Suprapubic skin (tissue), 4 donors: ENCODE results near the gene RASA3. TPM values are rescaled to one million over a fixed set of nuclear protein-coding genes. Genes with fewer than 3 reads are reported as not detected.

Experiments used
- DNase-seq, 2 donors: peaks; one replicate each; pipeline ENCODE4 v3.0.0-alpha.2; 2019; ENCODE audit warnings: low spot score in 2 of 2
- H3K27ac ChIP-seq: fragments of 200-600 bp; sonication (generic); one replicate; pipeline ENCODE4 v1.5.1; 2019
- H3K27me3 ChIP-seq: fragments of 200-600 bp; sonication (generic); one replicate; pipeline ENCODE4 v1.5.1; 2019
- H3K36me3 ChIP-seq: fragments of 200-600 bp; sonication (generic); one replicate; pipeline ENCODE4 v1.5.1; 2019
- H3K4me1 ChIP-seq: fragments of 200-600 bp; sonication (generic); one replicate; pipeline ENCODE4 v1.5.1; 2019
- H3K4me3 ChIP-seq: fragments of 200-600 bp; sonication (generic); one replicate; pipeline ENCODE4 v1.5.1; 2019; ENCODE audit warnings: mild to moderate bottlenecking
- H3K9me3 ChIP-seq: fragments of 200-600 bp; sonication (generic); one replicate; pipeline ENCODE4 v1.5.1; 2019
- CTCF ChIP-seq, 2 donors: fragments of 200-600 bp in 1 of 2; fragments of 450-650 bp in 1 of 2; sonication (generic) in 1 of 2; IDR thresholded peaks; one replicate each; pipeline ENCODE4 v1.5.1; 2016 to 2019; ENCODE audit warnings: antibody characterized with exemption in 2 of 2, mild to moderate bottlenecking in 1 of 2, moderate library complexity in 1 of 2
- EP300 ChIP-seq: sonication (generic); formaldehyde crosslinking; IDR thresholded peaks from one replicate; pipeline ENCODE4 v1.6.1; 2017; ENCODE audit warnings: antibody characterized with exemption
- POLR2A ChIP-seq, 2 donors: fragments of 450-650 bp; IDR thresholded peaks; one replicate each; pipeline ENCODE4 v1.6.1; 2017; ENCODE audit warnings: antibody characterized with exemption in 2 of 2, mild to moderate bottlenecking in 2 of 2, moderate library complexity in 2 of 2
- POLR2AphosphoS5 ChIP-seq, 3 donors: sonication (generic); formaldehyde crosslinking; IDR thresholded peaks; one replicate each; pipeline ENCODE4 v1.6.1; 2017; ENCODE audit warnings: antibody characterized with exemption in 3 of 3
- WGBS: methylation state at CpG from one replicate; pipeline ENCODE4 v1.1.5; 2018; 5-methylcytosine and 5-hydroxymethylcytosine counted together
- total RNA-seq, 4 donors: library from RNA; depleted of rRNA; stranded (reverse); fragments of >200 nt; gene quantifications; one replicate each; pipeline ENCODE4 v1.1.0, GENCODE V29; 2016

The RASA3 gene
- total RNA-seq, 4 donors from 2014 or later = 15.3 to 37.1 (median 16.4) TPM

DNA sequence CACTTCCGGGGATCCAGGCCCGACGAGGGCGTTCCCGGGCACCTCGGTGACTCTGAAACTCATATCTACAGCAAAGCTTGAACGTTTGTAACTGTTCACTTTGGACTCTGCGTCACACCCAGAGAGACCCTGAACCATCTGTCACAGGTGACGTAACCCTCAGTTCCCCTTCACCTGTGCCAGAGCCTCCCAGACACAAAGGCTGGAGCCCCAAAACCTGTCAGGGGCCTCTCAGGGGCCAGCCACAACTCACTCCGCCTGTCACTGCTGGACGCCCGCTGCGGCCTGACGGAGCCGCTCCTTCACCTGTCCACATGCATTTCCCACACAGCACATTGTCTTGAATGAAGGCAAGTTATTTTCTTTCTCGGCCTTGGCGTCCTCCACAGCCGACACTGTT is 8.0 kb downstream of the RASA3 start:
- Histone ChIP-seq H3K36me3 (no peaks in the 10 kb centered on the region), H3K27me3 (no peaks in the 10 kb centered on the region), H3K4me1 (peaks cover 28% of the 10 kb centered on the region), H3K9me3 (no peaks in the 10 kb centered on the region), H3K27ac (no peak overlapping the region), H3K4me3 (no peak overlapping the region)
- 94% methylated on average over 18 of the region's 18 CpGs for WGBS
- TF ChIP-seq POLR2A (IDR thresholded peaks at IDR 0.05) (no peak), POLR2AphosphoS5 (IDR thresholded peaks at IDR 0.05) (no peak), EP300 (no peak), CTCF (IDR thresholded peaks at IDR 0.05) (no peak)
- DNase-seq = no peak

GRCh38 chr13:114123876-114124275 is 8.5 kb downstream of the RASA3 start:
- no peak for DNase-seq
- Histone ChIP-seq H3K27ac (no peak overlapping the region), H3K27me3 (no peaks in the 10 kb centered on the region), H3K9me3 (no peaks in the 10 kb centered on the region), H3K36me3 (no peaks in the 10 kb centered on the region), H3K4me3 (no peak overlapping the region), H3K4me1 (peaks cover 29% of the 10 kb centered on the region)
- TF ChIP-seq POLR2AphosphoS5 (IDR thresholded peaks at IDR 0.05) (no peak), EP300 (no peak), CTCF (IDR thresholded peaks at IDR 0.05) (no peak), POLR2A (IDR thresholded peaks at IDR 0.05) (no peak)
- WGBS = 95% methylated on average over 13 of the region's 14 CpGs

- H3K27me3 ChIP-seq = no peaks in the 10 kb centered on the region
- TF ChIP-seq POLR2AphosphoS5 (IDR thresholded peaks at IDR 0.05) (no peak), EP300 (no peak), POLR2A (IDR thresholded peaks at IDR 0.05) (no peak), CTCF (IDR thresholded peaks at IDR 0.05) (no peak)
- H3K4me3 ChIP-seq = no peak overlapping the region
- H3K9me3 ChIP-seq = no peaks in the 10 kb centered on the region
- H3K27ac ChIP-seq = no peak overlapping the region
- no peak for DNase-seq
- H3K4me1 ChIP-seq = peaks cover 31% of the 10 kb centered on the region
- no peaks in the 10 kb centered on the region for H3K36me3 ChIP-seq
- WGBS = 76% methylated on average over 17 of the region's 17 CpGs
Observed at GRCh38 chr13:114123448-114123847, 9.0 kb downstream of the RASA3 start.

GRCh38 chr13:114122591-114123211 is 9.7 kb downstream of the RASA3 start:
- no peak for TF ChIP-seq POLR2A (IDR thresholded peaks at IDR 0.05)
- TF ChIP-seq POLR2AphosphoS5 (IDR thresholded peaks at IDR 0.05) = no peak
- TF ChIP-seq EP300 = no peak
- no peak for TF ChIP-seq CTCF (IDR thresholded peaks at IDR 0.05)
- WGBS = 82% methylated on average over 20 of the region's 26 CpGs
- no peaks in the 10 kb centered on the region for H3K9me3 ChIP-seq
- DNase-seq = no peak
- H3K27me3 ChIP-seq = no peaks in the 10 kb centered on the region
- H3K4me3 ChIP-seq = no peak overlapping the region
- no peak overlapping the region for H3K27ac ChIP-seq
- peaks cover 29% of the 10 kb centered on the region for H3K4me1 ChIP-seq
- no peaks in the 10 kb centered on the region for H3K36me3 ChIP-seq

GRCh38 chr13:114122127-114122511 is 10.3 kb downstream of the RASA3 start:
- TF ChIP-seq POLR2AphosphoS5 (IDR thresholded peaks at IDR 0.05) (no peak), CTCF (IDR thresholded peaks at IDR 0.05) (no peak), EP300 (no peak)
- Histone ChIP-seq H3K27ac (no peak overlapping the region), H3K4me1 (peaks cover 27% of the 10 kb centered on the region), H3K36me3 (no peaks in the 10 kb centered on the region), H3K27me3 (no peaks in the 10 kb centered on the region), H3K9me3 (no peaks in the 10 kb centered on the region), H3K4me3 (no peak overlapping the region)
- no peak for DNase-seq
- no CpG with 5 or more reads among the region's 11 CpGs for WGBS
